Measurements from ENCODE around the gene SH2B3. TPM values are rescaled to one million over a fixed set of nuclear protein-coding genes. Genes with fewer than 3 reads are reported as not detected.
"Not testable (repeated sequence)": the region's sequence is repeated elsewhere in the genome, so short reads cannot be mapped to it uniquely, and the experiment has no call there.

Gene SH2B3
- total and polyA plus RNA-seq, 2 experiments from 2014 or later: 5.5 to 11.6 TPM

GRCh38 chr12:111396726-111397445 is 8.8 kb upstream of the SH2B3 start:
- Histone ChIP-seq H3K4me1 (ENCODE audit: low read depth) (no peaks in the 10 kb centered on the region), H3K4me3 (no peak overlapping the region), H3K36me3 (no peaks in the 10 kb centered on the region), H3K27ac (no peak overlapping the region), H3K9me3 (ENCODE audit: low read depth) (no peaks in the 10 kb centered on the region), H3K27me3 (no peaks in the 10 kb centered on the region)
- TF ChIP-seq CTCF (IDR thresholded peaks at IDR 0.05; ENCODE audit: low read depth, low read length): peak; percentile 97
- peak; percentile 86 to 90 for DNase-seq (ENCODE audit: low read depth in 1 of 2, low spot score in 1 of 2)

- Histone ChIP-seq H3K4me3 (no peak overlapping the region), H3K36me3 (no peaks in the 10 kb centered on the region), H3K9me3 (ENCODE audit: low read depth) (no peaks in the 10 kb centered on the region), H3K27me3 (no peaks in the 10 kb centered on the region), H3K4me1 (ENCODE audit: low read depth) (no peaks in the 10 kb centered on the region), H3K27ac (no peak overlapping the region)
- no peak for TF ChIP-seq CTCF (IDR thresholded peaks at IDR 0.05; ENCODE audit: low read depth, low read length)
- DNase-seq (ENCODE audit: low read depth in 1 of 2, low spot score in 1 of 2): no peak
These were observed 7.2 kb upstream of the SH2B3 start for GRCh38 chr12:111398530-111398929.

- H3K4me3 ChIP-seq; H3K9me3 ChIP-seq (ENCODE audit: low read depth); H3K36me3 ChIP-seq; H3K4me1 ChIP-seq (ENCODE audit: low read depth); H3K27ac ChIP-seq; H3K27me3 ChIP-seq; DNase-seq (ENCODE audit: low read depth in 1 of 2, low spot score in 1 of 2): not testable (repeated sequence)
These were observed 5.8 kb upstream of the SH2B3 start for GRCh38 chr12:111399741-111400404.

- H3K4me1 ChIP-seq (ENCODE audit: low read depth): no peaks in the 10 kb centered on the region
- H3K27ac ChIP-seq: no peak overlapping the region
- no peak overlapping the region for H3K4me3 ChIP-seq
- no peaks in the 10 kb centered on the region for H3K36me3 ChIP-seq
- DNase-seq (ENCODE audit: low read depth in 1 of 2, low spot score in 1 of 2): no peak
- H3K27me3 ChIP-seq: no peaks in the 10 kb centered on the region
- H3K9me3 ChIP-seq (ENCODE audit: low read depth): no peaks in the 10 kb centered on the region
- no peak for TF ChIP-seq CTCF (IDR thresholded peaks at IDR 0.05; ENCODE audit: low read depth, low read length)
These were observed 4.5 kb upstream of the SH2B3 start for GRCh38 chr12:111401167-111401605.

- not testable (repeated sequence) for H3K9me3 ChIP-seq (ENCODE audit: low read depth); H3K27me3 ChIP-seq; DNase-seq (ENCODE audit: low read depth in 1 of 2, low spot score in 1 of 2); H3K4me1 ChIP-seq (ENCODE audit: low read depth); H3K36me3 ChIP-seq; H3K27ac ChIP-seq; H3K4me3 ChIP-seq
These were observed 3.3 kb upstream of the SH2B3 start for GRCh38 chr12:111402490-111402824.

- Histone ChIP-seq H3K4me1 (ENCODE audit: low read depth) (no peaks in the 10 kb centered on the region), H3K27ac (no peak overlapping the region), H3K4me3 (peak overlapping the region; percentile 62), H3K36me3 (no peaks in the 10 kb centered on the region), H3K27me3 (no peaks in the 10 kb centered on the region), H3K9me3 (ENCODE audit: low read depth) (no peaks in the 10 kb centered on the region)
- DNase-seq (ENCODE audit: low read depth in 1 of 2, low spot score in 1 of 2): peak in 1 of 2 donors; percentile 52
- no peak for TF ChIP-seq CTCF (IDR thresholded peaks at IDR 0.05; ENCODE audit: low read depth, low read length)
These were observed 1.2 kb upstream of the SH2B3 start for GRCh38 chr12:111404362-111405148.
